ENCODE results near the gene AHCYL2.
"Not testable (repeated sequence)": the region's sequence is repeated elsewhere in the genome, so short reads cannot be mapped to it uniquely, and the experiment has no call there.

The AHCYL2 gene

GRCh38 chr7:129351320-129351719, 126.5 kb downstream of the AHCYL2 start:
- DNase-seq (ENCODE audit: low read depth), result peak; percentile 23
- no peak for TF ChIP-seq CTCF (IDR thresholded peaks at IDR 0.05; ENCODE audit: insufficient read depth, low read depth, low read length, missing control alignments)
- no peak overlapping the region for H3K4me3 ChIP-seq (ENCODE audit: low read depth, low read length)

- H3K4me3 ChIP-seq (ENCODE audit: low read depth, low read length); DNase-seq (ENCODE audit: low read depth): not testable (repeated sequence)
Observed at GRCh38 chr7:129353104-129353503, 128.3 kb downstream of the AHCYL2 start.

- H3K4me3 ChIP-seq (ENCODE audit: low read depth, low read length), result no peak overlapping the region
- no peak for DNase-seq (ENCODE audit: low read depth)
- TF ChIP-seq CTCF (IDR thresholded peaks at IDR 0.05; ENCODE audit: insufficient read depth, low read depth, low read length, missing control alignments), result no peak
Observed at GRCh38 chr7:129354428-129355157, 129.8 kb downstream of the AHCYL2 start.

- no peak for TF ChIP-seq CTCF (IDR thresholded peaks at IDR 0.05; ENCODE audit: insufficient read depth, low read depth, low read length, missing control alignments)
- DNase-seq (ENCODE audit: low read depth), result no peak
- no peak overlapping the region for H3K4me3 ChIP-seq (ENCODE audit: low read depth, low read length)
Observed at GRCh38 chr7:129356176-129356575, 131.3 kb downstream of the AHCYL2 start.

- H3K4me3 ChIP-seq (ENCODE audit: low read depth, low read length), result no peak overlapping the region
- no peak for TF ChIP-seq CTCF (IDR thresholded peaks at IDR 0.05; ENCODE audit: insufficient read depth, low read depth, low read length, missing control alignments)
- DNase-seq (ENCODE audit: low read depth), result no peak
Observed at GRCh38 chr7:129359176-129359575, 134.3 kb downstream of the AHCYL2 start.

GRCh38 chr7:129359638-129360037, 134.8 kb downstream of the AHCYL2 start:
- no peak overlapping the region for H3K4me3 ChIP-seq (ENCODE audit: low read depth, low read length)

GRCh38 chr7:129361771-129362170, 136.9 kb downstream of the AHCYL2 start:
- TF ChIP-seq CTCF (IDR thresholded peaks at IDR 0.05; ENCODE audit: insufficient read depth, low read depth, low read length, missing control alignments), result no peak

More at GRCh38 chr7:129359638-129360037, 134.8 kb downstream of the AHCYL2 start:
- DNase-seq (ENCODE audit: low read depth), result no peak
- no peak for TF ChIP-seq CTCF (IDR thresholded peaks at IDR 0.05; ENCODE audit: insufficient read depth, low read depth, low read length, missing control alignments)

More at GRCh38 chr7:129361771-129362170, 136.9 kb downstream of the AHCYL2 start:
- DNase-seq (ENCODE audit: low read depth), result no peak
- H3K4me3 ChIP-seq (ENCODE audit: low read depth, low read length), result no peak overlapping the region

Measured in GM12865 (cell line).